C4-2B (cell line): ENCODE results near the gene ARL15.

ENCODE experiments used
- CTCF ChIP-seq: fragments of 450-650 bp; conservative IDR thresholded peaks from 2 replicates; pipeline ENCODE4 v1.5.1; 2017; ENCODE audit warnings: mild to moderate bottlenecking
- ZFX ChIP-seq: fragments of 450-650 bp; IDR thresholded peaks from 2 replicates; pipeline ENCODE4 v1.6.1; 2017

- TF ChIP-seq CTCF (no peak), ZFX (no peak)
Measured at GRCh38 chr5:54083851-54084250, 226.5 kb downstream of the ARL15 start.
